NCI-H2107 treated with DMSO at 0.1 percent for 48 hours (cell line): ENCODE data around the gene ROM1.
"Not testable (repeated sequence)": the region's sequence is repeated elsewhere in the genome, so short reads cannot be mapped to it uniquely, and the experiment has no call there.

ENCODE experiments used
- DNase-seq: peaks from one replicate; lab custom pipeline; 2025; ENCODE audit not compliant: unreplicated experiment; lab: John Stamatoyannopoulos, UW

ROM1 gene

DNA sequence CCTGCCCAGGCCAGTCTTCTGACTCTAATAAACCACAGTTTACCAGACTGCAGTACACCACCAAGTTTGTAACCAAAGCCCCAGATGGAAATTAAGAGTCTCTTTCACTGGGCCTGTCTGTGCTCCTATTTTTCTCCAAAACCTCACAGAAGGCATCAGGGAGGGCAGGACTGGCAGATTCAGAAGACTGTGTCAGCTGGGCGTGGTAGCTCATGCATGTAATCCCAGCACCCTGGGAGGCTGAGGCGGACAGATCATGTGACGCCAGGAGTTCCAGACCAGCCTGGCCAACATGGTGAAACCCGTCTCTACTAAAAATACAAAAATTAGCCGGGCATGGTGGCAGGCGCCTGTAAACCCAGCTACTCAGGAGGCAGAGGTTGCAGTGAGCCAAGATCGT lies 27.7 kb upstream of the ROM1 start:
- not testable (repeated sequence) for DNase-seq

GRCh38 chr11:62588966-62589637 lies 24.0 kb upstream of the ROM1 start:
- DNase-seq = no peak

- peak; percentile 98 for DNase-seq
Measured at GRCh38 chr11:62591448-62592145, 21.5 kb upstream of the ROM1 start, which contains the start of gene TUT1. TUT1 (minus strand) TSS chr11:62591523; CDS start chr11:62591485, 38 bp downstream.

GRCh38 chr11:62592146-62592815 lies 20.8 kb upstream of the ROM1 start:
- DNase-seq = no peak

DNA sequence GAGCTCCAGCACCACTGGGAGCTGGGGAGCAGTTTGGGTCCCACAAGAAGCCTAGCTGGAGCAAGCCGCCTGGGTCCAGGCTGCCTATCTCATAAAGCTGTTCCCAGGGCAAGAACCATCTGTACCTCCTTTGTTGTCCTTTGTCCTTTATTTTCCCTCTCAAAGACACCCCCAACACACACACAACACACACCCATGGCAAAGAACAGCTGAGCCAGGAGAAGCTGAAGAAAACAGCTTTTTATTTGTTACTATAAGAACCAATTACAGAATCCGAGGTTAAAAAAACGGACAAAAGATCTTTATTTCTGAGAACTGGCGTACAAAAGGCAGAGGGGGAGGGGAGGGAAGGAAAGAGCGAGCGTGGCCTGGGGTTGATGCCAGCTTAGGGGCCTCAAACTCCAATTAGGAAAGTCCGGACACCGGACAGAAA lies 20.1 kb upstream of the ROM1 start:
- no peak for DNase-seq

DNA sequence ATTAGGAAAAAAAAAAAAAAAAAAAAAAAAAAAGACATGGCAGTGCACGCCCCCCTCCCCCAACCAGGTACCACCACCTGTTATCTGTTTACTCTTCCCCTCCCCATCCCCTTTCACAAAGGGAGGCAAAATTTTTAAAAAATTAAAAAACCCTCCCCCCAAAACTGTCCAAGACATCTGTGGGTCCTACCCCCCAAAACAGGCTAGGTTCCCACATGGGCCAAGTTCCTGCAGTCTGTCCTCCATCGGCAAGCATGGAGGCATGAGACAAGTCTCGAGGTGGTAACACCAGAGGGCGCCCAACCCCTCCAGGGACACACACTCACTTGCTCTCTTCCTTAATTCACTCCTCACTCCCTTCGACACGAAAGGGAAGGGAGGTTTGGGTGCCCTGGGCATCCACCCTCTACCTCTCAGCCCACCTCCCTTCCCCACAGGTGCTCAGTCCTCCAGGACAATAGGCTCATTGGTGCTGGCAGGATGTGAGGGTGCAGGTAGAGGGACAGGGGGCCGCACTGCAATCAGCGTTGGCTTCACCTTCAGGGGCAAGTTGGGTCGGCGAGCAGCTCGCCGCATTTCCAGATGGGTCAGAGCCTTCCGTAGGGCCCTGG lies 19.5 kb upstream of the ROM1 start:
- DNase-seq = peak; percentile 15

DNA sequence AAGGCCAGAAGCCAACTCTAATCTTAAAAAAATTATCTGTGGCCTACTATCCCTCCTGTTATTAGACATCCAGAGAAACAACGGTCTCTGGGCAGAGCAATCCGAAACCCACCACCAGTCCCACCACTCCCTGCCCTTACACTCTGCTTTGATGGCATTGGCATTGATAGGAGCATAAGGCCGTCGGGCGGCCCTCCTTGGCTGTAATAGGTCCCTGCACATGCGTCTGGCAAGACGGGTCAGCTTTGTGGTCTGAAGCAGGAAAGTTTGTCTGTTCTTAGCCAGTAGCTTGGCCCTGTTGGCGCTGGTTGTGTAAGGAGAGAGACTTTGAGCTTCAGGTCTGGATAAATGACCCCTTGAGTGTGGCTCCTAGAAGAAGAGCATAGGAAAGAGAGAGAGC lies 17.9 kb upstream of the ROM1 start:
- no peak for DNase-seq

DNA sequence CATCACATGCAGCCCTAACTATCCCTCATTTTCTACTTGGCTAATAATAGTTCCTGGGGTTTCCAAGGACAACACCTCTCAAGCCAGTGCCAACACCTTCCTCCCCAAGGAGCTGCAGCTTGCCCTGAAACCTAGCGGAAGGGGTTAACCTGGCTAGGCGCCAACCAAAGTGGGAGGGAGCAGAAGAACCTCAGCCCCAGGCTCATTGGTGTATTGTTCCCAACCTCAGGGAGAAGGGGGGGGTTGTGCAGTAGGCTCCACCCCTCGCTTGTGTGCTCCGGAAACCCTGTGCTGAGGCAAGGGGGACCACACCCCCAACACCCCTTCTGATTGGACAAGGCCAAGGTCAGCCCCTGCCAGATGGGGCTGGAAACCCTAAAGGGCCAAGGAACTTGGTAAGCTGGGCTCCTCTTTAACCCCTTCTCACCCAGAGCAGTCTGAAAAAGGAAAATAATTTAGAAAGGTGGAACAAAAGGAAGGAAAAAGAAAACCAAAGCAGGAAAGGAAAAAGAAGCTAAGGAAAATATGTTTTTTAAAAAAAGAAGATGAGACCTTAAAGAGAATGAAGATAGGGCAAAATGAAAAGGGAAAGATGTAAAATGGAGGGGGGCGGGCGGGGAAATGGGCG lies 13.9 kb upstream of the ROM1 start:
- peak; percentile 21 for DNase-seq

- DNase-seq = no peak
Measured at GRCh38 chr11:62599901-62600300, 13.2 kb upstream of the ROM1 start.

- DNase-seq = no peak
Measured at GRCh38 chr11:62600367-62601121, 12.5 kb upstream of the ROM1 start.

- no peak for DNase-seq
Measured at GRCh38 chr11:62601122-62601371, 12.0 kb upstream of the ROM1 start.

DNA sequence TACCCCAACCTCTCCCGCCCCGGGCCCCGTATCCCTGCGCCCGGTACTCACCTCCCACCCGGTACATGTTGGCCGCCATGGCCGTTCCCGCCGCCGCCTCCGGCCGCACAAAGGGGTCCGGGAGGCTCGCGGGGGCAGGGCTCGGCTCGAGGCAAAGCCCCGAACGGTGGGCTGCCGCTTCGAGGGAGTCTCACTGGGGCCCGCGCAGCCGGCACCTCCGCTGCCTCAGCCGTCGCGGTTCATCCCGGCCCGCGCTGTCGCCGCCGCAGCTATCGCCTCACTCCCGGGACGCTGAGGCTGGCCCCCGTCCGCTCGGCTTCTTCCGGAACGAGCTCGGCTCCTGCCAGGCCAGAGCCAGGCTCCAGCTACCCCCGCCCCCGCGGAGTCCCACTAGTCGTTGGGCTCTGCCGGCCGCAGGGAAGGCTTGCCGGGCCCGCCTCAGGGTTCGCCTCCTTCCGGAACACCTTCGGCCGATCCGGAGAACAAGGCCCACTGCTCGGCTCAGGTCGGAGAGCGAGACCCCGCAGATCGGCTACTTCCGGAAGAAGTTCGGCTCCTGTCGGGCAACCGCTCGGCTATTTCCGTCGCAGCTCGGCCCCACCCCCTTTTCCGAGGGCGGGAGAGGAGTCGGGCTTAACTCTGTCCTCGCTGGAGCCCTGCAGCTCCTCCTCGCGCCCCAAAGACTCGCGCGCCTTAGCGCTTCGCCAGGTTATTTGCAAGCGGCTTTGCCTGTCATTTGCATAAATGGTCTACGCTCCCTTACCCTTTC lies 11.5 kb upstream of the ROM1 start, which contains the start of gene MTA2:
MTA2 (minus strand) TSS at position 494 of the 769 bp plus-strand sequence; CDS start at position 79, 415 bp downstream.
- peak; percentile 95 for DNase-seq

DNA sequence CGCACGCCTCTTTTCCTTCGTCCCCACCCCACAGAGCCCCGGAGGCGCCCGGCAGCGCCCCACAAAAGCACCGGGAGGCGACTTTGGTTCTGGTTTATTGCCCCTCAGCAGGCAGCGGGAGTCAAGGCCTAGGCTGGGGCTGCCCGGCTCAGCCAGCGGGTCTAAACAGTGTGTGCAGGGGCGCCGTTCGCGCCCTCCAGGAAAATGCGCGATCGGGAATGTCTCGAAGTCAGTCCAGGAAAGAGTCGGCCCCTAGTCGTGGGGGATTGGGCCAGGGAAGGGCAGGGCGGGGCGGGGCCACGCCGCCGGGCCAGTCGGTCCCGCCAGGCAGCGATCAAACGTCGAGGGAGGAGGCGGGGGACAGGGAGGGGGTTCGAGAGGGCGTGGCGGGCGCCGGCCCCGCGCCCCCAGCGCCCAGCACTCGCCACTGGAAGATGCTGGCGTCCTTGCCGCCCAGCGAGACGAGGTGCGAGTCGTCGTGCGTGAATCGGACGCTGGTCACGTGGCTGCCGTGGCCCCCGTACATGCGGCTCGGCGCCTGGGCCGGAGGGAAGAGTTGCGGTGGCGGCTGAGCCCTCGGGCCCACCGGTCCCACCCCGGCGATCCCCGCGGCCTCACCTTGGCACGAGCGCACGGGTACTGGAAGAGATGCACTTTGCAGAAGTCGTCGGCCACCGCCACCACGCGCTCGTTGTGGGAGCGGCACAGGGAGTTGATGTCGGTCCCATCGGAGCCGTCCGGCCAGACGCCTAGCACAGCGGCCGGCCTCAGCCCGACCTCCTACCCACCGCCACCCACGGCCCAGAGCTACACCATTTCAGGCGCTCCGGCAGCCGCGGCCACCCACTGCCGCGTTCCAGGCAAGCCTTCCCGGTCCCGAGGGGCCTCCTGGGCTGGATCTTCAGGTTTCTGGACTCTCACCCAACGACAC lies 10.7 kb upstream of the ROM1 start:
- DNase-seq = no peak

DNA sequence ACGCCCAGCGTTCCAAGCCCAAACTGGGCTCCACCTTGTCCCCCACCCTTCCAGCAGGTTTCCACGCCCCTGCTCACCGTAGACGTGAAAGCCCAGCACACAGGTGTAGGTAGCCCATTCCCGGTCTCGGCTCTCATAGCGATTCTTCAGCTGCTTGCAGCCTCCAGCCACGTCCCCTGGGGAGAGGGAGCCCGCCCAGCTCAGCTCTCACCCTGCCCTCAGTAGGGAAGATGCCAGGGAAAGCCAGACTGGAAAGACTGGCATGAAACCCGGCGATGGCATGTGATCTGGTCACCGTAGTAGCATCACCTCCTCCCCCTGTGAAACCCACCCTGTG lies 10.0 kb upstream of the ROM1 start:
- no peak for DNase-seq

DNA sequence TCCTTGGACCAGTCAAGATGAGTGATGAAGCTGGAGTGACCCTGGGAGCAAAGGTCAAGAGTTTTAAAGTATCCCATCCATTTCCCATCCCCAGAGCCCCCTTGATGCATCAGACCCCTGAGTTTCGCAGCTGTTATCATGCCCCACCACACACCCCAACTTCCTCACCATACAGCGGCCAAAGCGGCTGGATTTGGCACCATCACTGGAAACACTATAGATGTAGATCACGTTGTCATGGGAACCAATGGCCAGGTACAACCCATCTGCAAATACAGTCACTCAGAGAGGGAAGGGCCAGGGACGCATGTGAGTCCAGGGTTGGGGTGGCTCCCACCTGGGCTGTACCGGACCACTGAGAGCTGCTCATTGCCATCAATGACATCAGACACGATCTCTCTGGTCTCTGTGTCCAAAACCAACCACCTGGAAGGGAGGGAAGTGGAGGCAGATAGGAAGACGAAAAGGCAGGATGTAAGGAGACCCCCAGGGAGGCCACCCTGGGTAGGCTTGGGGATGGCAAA lies 9.2 kb upstream of the ROM1 start:
- DNase-seq = no peak

DNA sequence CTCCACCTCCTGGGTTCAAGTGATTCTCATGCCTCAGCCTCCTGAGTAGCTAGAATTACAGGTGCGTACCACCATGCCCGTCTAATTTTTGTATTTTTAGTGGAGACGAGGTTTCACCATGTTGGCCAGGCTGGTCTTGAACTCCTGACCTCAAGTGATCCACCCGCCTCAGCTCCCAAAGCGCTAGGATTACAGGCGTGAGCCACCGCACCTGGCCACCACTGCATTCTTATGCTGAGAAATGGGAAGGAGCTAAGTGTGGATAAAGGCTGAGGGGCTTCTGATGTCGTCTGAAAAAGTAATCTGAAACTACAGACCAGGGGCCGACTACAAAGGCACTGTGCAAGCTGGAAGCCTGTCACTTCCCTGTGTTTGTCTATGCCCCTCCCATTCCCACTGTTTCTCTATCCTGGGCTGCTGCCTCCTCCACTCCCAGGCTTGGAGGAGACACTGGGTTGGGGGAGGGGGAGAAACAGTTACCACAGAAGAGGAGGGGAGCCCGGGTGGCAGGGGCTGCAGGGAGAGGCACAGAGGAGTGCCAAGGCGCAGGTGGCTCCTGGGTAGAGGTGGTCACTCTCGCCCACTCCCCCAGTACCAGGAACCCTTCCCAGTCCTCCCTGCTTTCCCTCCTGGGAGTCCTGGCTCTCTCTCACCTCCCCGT lies 8.5 kb upstream of the ROM1 start:
- DNase-seq = peak; percentile 17

GRCh38 chr11:62605467-62605866 lies 7.6 kb upstream of the ROM1 start:
- DNase-seq = no peak

GRCh38 chr11:62605902-62606301 lies 7.2 kb upstream of the ROM1 start:
- no peak for DNase-seq
